Measurements from ENCODE around the gene DDX23.

DNA sequence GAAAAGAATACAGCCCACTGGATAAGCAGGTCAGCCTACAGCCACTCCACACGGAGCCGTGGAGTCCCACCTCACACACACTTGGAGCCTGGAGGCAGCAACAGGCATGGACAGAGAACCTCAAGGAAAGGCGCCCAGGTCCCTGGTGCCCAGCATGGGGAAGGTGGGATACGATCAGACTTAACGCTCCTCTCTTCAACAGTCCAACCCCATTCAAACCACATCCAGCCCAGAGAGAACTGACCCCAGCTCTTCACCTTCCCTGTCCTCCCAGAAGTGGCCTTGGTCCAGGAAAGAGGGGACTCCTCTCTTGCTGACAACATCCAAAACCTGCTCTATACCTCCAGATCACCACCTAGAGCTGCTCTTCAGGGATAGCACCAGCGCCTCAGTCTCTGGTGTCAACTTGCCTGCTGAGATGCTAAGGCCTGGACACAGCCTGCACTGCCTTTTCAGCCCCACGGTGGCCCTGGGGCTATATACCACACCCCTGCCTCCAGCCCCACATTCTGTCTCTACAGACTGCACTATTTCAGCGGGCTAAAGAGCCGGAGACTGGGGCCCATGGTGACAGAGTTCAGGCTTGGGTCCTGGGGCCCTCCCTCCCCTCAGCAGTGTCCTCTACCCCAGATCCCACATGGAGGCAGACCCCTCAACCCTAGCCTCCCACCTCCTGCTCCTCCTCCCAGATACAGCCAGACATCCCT lies 70.1 kb downstream of the DDX23 start:
- TF ChIP-seq, protein P1, sequence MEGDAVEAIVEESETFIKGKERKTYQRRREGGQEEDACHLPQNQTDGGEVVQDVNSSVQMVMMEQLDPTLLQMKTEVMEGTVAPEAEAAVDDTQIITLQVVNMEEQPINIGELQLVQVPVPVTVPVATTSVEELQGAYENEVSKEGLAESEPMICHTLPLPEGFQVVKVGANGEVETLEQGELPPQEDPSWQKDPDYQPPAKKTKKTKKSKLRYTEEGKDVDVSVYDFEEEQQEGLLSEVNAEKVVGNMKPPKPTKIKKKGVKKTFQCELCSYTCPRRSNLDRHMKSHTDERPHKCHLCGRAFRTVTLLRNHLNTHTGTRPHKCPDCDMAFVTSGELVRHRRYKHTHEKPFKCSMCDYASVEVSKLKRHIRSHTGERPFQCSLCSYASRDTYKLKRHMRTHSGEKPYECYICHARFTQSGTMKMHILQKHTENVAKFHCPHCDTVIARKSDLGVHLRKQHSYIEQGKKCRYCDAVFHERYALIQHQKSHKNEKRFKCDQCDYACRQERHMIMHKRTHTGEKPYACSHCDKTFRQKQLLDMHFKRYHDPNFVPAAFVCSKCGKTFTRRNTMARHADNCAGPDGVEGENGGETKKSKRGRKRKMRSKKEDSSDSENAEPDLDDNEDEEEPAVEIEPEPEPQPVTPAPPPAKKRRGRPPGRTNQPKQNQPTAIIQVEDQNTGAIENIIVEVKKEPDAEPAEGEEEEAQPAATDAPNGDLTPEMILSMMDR (IDR thresholded peaks at IDR 0.05) = no peak
- no peak for TF ChIP-seq POLR2A (IDR thresholded peaks at IDR 0.05)

Measured in right lobe of liver (tissue), 4 donors.